ENCODE data around the gene ZNF436.
"Not testable (repeated sequence)": the region's sequence is repeated elsewhere in the genome, so short reads cannot be mapped to it uniquely, and the experiment has no call there.

Gene ZNF436

DNA sequence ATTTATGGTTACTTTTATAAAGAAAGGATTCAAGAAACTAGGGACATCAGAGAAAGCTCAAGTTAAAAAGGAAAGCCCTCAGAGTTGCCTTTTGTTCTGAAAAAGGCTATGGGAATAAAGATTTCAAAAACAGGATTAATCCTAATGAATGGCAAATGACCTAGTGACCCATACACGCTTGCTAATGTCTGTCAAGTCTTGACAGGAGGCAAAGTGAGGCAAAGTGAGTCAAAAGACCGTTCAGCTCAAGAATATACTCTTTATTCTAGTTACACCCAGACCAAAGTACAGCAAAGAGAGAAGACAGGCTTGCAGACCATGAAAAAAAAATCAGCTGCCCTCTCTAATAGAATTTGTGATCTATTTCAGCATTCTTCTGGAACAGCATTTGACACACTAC is 3.5 kb downstream of the ZNF436 start:
- DNase-seq, result no peak

DNA sequence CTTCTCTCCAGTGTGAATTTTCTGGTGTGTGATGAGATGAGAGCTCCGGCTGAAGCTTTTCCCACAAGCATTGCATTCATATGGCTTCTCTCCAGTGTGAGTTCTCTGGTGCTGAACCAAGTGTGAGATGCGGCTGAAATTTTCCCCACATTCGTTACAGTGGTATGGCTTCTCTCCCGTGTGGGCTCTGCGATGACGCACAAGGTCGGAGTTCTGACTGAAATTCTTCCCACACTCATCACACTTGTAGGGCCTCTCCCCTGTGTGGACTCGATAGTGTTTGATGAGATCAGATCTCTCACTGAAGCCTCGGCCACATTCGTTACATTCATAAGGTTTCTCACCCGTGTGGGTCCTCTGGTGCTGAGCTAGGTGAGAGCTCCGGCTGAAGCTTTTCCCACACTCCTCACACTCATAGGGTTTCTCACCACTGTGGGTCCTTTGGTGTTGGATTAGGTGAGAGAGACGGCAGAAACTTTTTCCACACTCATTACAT is 7.4 kb downstream of the ZNF436 start:
- no peak for DNase-seq

DNA sequence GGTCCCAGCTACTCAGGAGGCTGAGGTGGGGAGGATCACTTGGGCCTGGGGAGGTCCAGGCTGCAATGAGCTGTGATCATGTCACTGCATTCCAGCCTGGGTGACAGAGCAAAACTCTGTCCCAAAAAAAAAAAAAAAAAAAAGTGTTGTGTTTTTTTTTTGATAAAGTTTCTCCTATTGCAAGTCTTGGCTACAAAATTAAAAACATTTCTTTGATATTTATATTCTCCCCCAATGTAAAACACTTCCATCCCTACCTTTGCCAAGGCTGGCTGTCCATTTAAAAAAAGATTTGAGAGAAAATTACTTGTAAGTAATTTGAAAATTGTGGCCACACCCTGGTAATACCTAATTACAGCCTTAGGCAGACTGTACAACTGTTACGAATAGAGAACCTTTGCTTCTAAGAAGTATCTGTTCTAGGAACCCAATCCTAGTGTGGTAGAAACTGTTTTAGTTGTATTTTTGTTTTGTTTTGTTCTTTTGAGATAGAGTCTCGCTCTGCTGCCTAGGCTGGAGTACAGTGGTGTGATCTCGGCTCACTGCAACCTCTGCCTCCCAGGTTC is 11.2 kb downstream of the ZNF436 start:
- no peak for DNase-seq

DNA sequence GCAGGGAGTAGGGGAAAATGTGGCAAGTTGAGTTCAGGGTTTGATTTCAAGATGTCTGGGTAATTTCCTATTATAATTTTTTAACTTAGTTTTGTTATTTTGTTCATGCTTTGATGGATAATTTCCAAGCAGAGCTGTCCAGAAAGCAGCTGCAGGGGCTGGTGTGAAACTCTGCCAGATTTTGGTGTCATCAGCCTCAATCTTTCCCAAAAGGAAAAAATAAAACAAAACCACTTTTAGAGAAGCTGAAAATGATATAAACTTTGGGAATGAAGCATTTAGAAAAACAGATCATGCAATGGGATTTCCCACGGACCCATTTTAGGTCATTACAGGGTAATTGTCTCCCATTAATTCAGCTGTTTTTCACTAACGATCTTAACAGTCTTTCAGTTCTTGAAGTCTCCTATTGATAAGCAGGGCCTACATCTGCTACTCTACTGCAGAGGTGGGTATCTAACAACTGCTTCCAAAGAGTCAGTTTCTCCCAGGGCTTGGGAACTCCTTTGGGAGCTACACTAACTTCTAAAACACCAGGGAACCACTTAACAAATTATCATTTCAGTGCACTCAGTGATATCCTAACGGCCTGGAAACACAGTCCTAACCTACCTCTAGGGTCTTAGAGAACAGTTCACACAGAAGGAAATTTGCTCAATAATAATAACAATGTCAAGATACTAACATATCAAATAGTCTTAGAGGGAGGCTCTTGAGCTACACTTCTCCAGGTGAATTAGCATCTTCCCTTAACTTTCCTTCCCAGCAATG is 12.3 kb downstream of the ZNF436 start:
- DNase-seq, result no peak

DNA sequence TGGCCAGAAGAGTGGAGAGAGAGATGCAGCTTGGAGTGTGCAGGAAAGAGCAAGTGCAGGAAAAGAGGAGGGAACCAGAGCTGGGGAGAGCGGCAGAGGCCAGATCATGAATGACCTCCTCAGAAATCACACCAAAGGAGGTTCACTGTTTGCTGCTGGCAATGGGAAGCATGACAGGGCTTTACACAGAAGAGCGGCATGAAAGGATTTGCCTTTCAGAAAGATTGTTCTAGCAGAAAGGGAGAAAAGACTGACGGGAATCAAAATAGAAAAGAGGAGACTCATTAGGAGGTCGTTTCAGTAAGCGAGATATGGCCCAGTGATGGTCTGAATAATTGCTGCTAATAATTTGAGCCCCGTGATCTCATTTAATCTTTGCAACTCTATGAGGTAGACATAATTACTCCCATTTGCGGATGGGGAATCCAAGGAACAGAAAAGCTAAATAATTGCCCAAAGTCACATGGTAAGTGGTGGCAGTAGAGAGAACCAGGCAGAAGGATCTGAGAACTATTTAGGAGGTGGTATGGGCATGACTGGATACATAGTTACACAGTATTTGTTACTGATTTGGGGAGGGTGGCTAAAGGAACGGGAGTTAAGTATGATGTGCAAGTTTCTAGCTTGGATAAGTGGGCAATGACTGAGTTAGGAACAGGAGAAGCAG is 13.0 kb downstream of the ZNF436 start:
- DNase-seq, result no peak

DNA sequence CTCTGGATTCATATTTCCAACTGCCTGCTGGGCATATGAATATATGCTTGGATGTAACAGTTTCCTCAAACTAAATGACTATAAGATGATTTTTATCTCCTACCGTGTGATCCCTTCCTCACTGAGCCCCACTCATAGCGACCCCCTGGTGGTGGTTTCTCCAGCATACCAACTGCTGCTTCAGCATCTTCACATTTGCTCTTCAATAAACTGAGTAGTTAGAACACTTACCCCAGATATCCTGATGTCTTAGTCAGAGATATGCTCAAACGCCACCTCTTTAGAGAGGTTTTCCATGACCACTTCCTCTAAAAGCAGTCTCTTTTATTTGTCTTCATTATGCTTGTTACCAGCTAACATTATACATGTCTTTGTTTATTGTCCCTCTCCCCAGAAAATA is 15.4 kb downstream of the ZNF436 start:
- no peak for DNase-seq

DNA sequence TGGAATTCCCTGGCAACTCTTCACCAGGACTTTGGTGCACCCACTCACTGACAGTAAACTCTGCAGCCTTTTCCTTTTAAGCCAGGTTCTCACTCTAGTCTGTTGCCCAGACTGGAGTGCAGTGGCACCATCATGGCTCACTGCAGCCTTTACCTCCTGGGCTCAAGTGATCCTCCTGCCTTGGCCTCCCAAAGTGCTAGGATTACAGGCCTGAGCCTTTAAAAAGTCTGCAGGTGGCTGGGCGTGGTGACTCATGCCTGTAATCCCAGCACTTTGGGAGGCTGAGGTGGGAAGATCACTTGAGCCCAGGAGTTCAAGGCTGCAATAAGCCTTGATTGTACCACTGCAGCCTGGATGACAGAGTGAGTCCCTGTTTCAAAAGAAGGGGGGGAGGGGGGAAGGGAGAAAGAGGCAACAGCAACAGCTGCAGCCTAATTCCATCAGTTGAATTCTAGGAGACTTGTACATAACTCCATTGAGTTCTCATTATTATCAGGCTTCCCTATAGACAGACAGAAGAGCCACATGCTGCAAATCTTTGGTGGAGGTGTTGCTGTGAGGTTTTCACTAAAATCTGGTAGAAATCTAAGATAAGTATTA is 17.4 kb downstream of the ZNF436 start:
- DNase-seq, result no peak

DNA sequence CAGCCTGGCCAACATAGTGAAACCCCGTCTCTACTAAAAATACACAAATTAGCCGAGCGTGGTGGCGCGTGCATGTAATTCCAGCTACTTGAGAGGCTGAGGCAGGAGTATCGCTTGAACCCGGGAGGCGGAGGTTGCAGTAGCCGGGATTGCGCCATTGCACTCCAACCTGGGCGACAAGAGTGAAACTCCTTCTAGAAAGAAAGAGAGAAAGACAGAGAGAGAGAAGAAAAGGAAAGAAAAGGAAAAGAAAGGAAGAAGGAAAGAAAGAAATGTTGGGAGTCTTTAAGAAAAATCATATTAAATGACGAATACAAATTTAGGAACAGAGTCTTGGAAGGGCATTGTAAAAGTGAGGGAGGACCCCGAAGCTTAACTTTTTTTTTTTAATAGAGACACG is 23.7 kb downstream of the ZNF436 start:
- DNase-seq, result no peak

DNA sequence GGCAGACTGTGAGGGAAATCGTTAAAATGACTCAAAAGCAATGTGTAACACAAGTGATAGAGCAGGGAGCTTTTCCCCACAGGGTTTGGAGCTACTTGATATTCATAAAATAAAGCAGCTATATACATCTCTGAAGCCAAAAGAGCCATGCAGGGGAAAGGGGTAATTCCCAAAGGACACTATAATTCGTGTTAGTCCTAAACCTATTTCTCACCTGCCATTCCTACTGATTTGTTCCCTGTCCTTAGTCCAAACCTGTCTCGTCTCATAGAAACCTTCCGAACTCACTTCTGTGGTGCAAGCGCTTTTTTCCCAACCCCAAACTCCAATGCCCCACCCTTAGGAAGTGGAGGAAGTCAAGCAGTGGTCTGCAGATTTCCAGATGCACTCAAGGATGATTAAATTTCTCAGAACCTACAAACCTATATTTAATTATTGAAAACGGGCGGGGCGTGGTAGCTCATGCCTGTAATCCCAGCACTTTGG is 24.6 kb downstream of the ZNF436 start:
- no peak for DNase-seq

DNA sequence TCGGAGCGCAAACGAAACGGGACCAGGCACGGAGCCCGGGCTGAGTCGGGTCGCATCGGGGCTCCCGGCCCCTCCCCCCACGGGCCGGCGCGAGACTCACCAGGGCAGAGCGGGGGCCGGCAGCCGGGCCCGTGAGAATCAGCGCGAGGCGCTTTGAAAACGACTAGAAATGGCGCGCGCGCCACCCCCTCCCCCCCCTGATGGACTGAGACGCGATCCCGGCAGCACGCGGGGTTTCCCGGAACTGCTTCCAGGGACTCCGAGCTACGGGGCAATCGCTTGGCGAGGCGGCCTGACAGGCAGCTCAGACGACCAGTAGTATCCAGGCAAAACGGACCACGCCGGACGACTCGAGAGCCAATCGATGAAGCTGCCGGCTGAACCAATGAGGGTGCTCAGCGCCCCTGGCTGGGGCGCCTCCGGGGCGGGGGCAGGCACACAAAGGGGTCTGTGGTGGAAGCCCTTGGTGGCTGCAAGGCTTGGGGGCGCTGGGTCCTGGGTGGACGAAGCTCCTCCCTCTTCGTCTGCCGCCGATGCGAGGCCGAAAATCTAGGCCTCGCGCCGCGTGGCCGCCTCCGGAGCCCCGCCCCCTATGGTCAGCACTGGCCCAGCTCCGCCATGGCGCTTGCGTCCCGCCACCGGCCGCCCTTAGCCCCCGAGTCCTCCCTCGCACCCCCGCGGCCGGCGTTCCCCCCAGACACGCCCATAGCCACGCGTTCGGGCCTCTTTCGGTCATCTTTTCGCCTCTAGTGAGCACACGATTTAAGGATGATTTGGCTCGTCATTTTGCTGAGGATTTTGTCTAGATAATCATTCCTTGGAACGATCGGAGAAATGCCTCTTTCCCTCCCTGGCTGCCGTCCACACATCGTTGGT is 25.3 kb downstream of the ZNF436 start, which contains the start of gene HNRNPR:
TSS of gene HNRNPR (minus strand) at position 174 of the 876 bp plus-strand sequence. CDS start 3,276 bp downstream, outside the sequence.
- peak; percentile 99 for DNase-seq

DNA sequence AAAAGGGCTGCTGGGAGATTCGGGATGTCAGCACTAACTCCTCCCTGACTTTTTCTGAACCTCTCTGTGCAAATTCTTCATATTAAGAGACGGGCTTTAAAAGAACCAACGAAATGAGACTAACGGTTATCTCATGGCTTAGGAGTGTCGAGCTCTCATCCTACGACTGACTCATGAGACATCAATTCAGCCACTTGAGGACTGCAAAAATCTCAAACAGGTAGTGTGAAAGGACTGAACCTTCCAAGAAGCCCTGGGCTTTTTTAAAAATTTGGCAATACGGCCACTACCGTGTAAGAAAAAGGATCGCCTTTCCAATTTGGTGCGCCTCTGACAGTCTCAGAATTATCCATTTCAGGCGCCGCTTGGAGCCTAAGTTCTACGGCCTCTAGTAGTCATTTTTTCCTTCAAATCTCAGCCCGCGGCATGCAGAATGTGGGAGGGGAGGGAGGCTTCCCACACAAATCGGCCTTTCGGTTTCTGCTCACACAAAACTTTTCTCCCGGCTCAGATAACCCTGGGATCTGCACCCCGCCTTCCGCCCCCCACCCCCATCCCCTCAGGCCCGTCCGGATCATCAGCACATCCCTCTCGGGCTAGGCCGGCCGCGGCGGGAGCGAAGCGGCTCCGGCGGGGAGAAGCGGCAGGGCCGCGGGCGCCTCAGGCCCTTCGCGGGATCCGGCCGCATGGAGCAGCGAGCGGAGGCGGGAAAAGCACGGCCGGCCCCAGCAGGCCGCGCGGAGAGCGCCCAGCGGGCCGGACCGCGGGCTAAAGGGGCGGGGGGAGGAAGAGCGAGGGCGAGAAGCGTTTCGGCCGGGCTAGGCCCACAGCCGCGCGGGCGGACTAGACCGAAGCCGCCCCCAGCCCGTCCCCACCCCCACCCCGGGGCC is 26.2 kb downstream of the ZNF436 start:
- DNase-seq, result peak; percentile 8

DNA sequence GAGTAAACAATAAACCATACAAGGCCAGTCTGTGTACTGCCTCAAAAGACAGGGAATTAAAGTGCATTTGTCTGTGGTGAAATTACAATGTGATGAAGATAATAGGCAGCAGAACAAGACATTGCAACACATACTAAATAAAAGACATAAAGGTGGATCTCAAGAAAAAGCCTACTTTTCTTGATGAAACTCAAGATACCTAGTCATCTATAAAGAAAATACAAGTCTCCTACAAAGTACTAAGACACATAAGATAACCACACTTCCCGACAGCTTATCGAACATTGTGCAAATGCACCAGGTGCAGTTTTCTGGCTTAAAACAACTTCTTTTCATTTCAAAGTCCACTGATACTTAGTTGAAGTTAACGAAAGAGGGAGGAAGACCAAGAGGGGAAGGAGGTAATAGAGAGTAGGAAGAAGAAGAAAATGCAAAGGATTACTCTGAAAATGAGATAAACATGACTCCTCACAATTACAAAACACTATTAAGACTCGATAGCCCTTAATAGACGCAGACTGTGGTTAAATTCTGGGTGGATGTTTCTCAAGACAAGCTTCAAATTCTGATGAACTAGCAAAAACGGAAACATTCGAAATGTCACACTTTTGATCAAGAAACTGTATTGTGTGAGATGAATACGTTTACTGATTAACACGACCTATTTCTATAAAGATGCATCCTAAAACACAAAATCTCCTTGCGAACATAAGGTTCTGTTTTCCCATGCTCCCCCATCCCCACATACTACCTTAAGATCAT is 27.5 kb downstream of the ZNF436 start:
- DNase-seq, result no peak

DNA sequence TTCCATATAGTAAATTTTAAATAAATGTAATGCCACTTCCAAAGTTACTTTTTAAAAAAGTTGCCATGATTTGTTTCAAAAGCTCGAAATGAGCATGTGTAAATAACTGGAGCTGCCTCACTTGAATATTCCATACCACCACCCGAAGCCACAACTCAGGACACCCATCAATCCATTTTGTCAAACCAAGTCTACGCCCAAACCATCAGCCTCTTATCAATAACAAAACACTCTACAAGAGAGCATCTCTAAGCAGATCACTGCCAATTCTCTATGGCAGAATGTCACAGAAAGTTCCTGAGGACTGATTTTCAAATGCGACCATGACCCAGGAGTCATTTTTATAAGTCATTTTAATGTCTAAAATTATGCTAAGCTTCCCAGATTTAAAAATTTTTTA is 30.0 kb downstream of the ZNF436 start:
- no peak for DNase-seq

DNA sequence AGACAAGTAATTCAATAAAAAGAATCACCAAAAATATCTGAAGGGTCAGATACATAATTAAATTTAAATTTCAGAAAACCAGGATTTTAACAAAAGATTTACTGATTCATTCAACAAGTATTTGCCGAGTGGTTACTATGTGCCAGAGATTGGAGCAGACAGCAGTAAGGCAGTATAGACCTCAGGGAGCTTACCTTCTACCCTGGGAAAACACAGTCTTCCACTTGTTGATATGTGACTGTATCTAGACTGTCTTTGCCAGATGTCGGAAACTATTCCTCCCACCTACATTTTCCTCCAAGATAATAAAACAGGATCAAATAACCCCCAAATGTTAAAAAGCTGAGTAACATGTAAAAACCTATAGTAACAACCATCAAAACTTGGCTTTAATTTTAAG is 31.8 kb downstream of the ZNF436 start:
- no peak for DNase-seq

DNA sequence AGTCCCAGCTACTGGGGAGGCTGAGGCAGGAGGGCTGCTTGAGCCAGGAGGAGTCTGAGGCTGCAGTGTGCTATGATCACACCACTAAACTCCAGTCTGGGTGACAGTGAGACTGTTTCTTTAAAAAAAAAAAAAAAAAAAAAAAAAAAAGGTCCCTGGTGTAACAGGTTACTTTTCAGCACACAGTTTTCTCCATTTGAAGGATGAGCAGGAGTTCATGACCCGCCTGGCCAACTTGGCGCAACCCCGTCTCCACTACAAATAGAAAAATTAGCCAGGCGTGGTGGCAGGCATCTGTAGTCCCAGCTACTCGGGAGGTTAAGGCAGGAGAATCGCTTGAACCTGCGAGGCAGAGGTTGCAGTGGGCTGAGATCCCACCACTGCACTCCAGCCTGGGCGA is 37.9 kb downstream of the ZNF436 start:
- no peak for DNase-seq

DNA sequence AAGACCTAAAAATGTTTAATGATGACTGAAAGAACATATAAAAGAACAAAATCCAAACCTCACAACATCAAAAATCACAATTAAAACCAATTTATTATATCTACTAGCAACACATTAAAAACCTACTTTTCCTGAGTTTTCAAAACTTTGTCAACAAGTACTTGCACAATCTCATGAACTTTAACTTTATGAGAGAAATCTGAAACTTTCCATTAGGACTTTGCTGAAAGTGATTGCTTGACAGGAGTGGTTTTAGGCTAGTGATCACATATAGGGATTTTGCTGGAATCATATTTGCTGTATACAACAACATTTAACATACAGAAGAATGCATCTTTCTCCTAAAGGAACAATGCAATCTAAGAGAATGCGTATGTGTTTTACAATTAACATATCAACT is 38.8 kb downstream of the ZNF436 start:
- DNase-seq, result no peak

DNA sequence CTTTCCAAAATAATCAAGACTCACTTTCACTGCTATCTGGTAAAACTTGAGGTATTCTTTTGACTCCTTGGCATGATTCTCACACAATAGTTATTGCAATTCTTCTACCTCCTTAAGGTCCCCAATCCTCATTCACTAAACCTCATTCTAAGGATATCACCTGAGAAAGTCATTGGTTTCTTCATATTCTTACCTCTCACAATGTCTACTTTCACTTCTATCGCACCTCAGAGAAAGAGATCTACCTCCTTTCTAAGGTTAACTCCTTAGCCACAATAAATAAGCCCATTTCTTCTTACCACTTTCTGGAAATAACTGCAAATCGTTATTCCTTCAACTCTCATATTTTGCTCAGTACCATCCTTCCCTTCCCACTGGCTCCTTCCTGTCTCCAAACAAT is 44.2 kb downstream of the ZNF436 start:
- DNase-seq, result no peak

DNA sequence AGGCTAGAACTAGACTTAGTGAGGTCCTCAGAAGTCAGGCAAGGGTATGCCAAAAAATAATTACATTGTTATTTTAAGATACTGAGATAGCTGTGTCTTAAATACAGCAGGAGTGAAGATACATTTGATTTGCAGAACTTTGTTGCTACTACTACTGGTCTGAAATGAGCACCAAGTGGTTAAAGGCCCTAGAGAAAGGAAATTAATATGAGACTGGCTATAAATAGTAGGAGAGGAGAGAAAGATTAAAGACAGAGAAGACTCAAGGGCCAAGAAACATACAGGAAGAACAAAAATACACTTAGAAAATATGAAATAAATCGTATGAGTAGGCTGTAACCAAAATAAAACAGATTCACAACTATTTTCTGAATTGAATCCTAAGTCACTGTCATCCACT is 46.9 kb downstream of the ZNF436 start:
- no peak for DNase-seq

DNA sequence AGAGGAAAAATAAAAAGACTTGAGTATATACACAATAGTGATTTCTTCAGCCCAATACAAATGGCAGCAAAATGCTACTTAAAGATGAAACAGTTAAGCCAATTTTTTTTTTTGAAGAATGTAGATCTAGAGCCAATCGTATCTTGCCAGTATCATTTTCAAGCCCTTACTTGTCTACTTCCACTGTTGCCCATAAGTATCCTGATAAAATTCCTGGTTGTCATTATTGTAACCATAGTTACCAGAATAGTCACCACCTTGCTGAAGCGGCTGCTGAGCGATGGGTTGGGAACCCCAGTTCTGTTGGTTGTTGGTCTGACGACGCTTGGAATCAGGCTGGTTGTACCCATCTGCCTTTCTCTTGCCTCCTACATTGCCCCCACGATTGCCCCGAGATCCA is 59.4 kb downstream of the ZNF436 start:
- not testable (repeated sequence) for DNase-seq

Measured in activated CD4-positive, alpha-beta T cell treated with anti-CD3 and anti-CD28 coated beads, Interleukin-2, amount 50 U/mL, for 1 hour (primary cell).